Rectal smooth muscle tissue (tissue), 1 donor: ENCODE data around the gene ADI1.
"Not testable (repeated sequence)": the region's sequence is repeated elsewhere in the genome, so short reads cannot be mapped to it uniquely, and the experiment has no call there.

Source experiments
- H3K27ac ChIP-seq: one replicate; pipeline ENCODE4 v1.7.0; 2013; ENCODE audit warnings: low read depth, low read length, inconsistent platforms
- H3K27me3 ChIP-seq: one replicate; pipeline ENCODE4 v1.7.0; 2013; ENCODE audit warnings: low read length; ENCODE audit not compliant: control insufficient read depth, insufficient read depth
- H3K36me3 ChIP-seq: one replicate; pipeline ENCODE4 v1.7.0; 2013; ENCODE audit warnings: low read length; ENCODE audit not compliant: control insufficient read depth, insufficient read depth
- H3K4me1 ChIP-seq: one replicate; pipeline ENCODE4 v1.7.0; 2013; ENCODE audit warnings: low read length; ENCODE audit not compliant: control insufficient read depth, insufficient read depth
- H3K4me3 ChIP-seq: one replicate; pipeline ENCODE4 v1.7.0; 2013; ENCODE audit warnings: low read length
- H3K9ac ChIP-seq: one replicate; pipeline ENCODE4 v1.7.0; 2013; ENCODE audit warnings: low read length

The ADI1 gene

DNA sequence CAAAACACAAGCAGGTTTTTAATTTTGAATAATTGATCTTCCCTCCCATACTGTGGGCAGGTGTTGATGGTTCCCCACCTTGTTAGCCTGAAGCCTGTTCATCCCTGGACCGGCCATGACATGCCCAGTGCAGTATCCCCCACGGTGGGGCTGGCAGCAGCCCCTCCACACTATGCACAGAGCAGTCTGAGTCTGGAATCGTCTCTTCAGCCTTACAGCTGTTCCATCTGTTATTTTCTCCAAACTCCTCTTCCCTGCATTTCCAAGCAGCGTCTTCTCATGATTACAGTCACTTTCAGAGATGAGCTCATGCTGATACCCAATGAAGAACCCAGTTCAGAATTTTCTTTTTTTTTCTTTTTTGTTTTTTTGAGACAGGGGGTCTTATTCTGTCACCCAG, 68.2 kb downstream of the ADI1 start:
- Histone ChIP-seq H3K4me3 (no peak overlapping the region), H3K27ac (no peak overlapping the region), H3K9ac (no peak overlapping the region), H3K27me3 (no peaks in the 10 kb centered on the region), H3K4me1 (no peaks in the 10 kb centered on the region), H3K36me3 (peaks cover 24% of the 10 kb centered on the region)

DNA sequence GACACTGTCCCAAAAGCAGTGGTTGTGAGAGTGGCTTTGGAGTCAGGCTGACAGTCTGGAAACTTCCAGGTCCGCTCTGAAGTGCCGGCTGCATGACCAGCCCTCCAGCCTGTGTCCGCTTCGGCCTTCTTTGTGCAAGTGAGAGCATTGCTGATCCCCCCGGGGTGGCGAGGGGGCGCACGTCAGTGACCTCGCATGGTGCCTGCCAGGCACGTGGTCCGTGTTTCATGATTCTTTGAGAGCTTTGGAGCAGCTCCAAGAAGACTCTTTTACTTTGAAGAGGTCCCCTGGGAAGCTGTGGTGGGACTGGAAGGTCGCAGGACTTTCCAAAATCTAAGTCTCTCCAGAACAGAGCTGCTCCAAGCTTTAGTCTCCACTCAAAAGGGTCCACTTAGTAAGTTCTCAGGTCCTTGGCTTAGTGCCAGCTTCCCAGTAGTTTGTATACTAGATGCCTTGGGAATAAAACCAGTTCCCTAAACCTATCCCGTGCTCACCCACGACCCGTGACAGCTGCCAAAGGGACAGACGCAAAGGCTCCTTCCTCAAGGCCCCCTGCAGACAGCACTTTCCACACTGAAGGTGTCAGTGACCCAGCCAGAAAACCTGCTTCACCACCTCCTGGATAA, 68.8 kb downstream of the ADI1 start:
- Histone ChIP-seq H3K9ac (no peak overlapping the region), H3K36me3 (peaks cover 22% of the 10 kb centered on the region), H3K27ac (no peak overlapping the region)

DNA sequence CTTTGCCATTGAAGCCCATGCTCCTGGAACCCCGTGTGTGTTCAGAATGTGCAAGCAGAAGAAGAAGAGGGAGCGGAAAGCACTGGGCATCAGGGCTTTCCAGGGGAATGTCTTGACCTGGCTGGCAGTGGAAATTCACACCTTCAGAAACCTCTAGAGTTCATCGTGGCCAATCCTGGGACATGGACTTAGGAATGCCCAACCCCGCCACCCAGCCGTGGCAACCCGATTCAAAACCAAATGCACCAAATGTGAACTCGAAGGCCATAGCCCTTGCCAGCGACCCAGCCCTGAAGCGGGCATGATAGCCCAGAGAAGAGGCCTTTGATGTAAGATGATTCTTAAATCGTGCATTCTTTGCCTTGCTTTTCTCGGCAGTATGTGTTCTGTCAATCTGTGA, 69.4 kb downstream of the ADI1 start:
- H3K36me3 ChIP-seq: peaks cover 22% of the 10 kb centered on the region
- H3K4me3 ChIP-seq: no peak overlapping the region
- H3K4me1 ChIP-seq: no peaks in the 10 kb centered on the region
- H3K27ac ChIP-seq: no peak overlapping the region
- no peak overlapping the region for H3K9ac ChIP-seq
- no peaks in the 10 kb centered on the region for H3K27me3 ChIP-seq

More for the DNA sequence above, 68.8 kb downstream of the ADI1 start:
- Histone ChIP-seq H3K27me3 (no peaks in the 10 kb centered on the region), H3K4me3 (no peak overlapping the region), H3K4me1 (no peaks in the 10 kb centered on the region)

DNA sequence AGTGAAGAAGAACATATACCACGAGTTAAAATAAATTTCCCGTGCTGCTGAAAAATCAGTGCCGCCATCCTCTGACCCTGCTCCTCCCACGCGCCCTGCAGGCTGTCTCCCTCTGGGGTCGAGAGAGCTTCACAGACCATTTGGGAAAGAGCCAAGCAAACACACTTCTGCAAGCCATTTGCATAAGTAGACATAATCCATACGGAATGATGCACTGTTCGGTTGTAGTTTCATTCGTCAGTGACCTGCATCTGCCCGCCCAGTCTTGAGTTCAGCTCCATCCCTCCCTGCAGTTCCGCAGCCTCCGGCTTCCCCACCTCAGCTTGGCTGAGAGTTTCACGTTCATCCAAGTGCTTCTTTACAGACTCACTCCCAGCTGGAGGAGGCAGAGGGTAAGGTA, 70.2 kb downstream of the ADI1 start:
- no peak overlapping the region for H3K4me3 ChIP-seq
- no peaks in the 10 kb centered on the region for H3K4me1 ChIP-seq
- no peaks in the 10 kb centered on the region for H3K27me3 ChIP-seq
- H3K27ac ChIP-seq: no peak overlapping the region
- H3K9ac ChIP-seq: no peak overlapping the region
- peaks cover 25% of the 10 kb centered on the region for H3K36me3 ChIP-seq

DNA sequence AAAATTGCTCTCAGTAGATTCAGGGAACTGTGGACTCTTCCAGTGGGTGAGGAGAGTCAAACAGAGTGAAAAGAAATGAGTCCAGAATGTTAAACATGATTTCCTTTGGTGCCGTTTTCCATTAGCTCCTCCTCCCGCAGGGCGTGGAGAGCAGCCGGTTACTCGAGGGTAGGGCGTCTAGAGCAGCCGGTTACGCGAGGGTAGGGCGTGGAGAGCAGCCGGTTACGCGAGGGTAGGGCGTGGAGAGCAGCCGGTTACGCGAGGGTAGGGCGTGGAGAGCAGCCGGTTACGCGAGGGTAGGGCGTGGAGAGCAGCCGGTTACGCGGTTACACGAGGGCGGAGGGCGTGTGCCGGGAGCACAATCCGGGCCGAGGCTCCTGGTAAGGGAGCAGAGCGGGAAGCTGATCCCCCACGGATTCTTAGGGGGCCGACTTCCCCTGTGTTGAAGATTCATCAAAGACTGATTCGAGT, 70.9 kb downstream of the ADI1 start:
- not testable (repeated sequence) for H3K4me1 ChIP-seq, H3K9ac ChIP-seq, H3K27me3 ChIP-seq, H3K27ac ChIP-seq, H3K4me3 ChIP-seq
- peaks cover 23% of the 10 kb centered on the region for H3K36me3 ChIP-seq

DNA sequence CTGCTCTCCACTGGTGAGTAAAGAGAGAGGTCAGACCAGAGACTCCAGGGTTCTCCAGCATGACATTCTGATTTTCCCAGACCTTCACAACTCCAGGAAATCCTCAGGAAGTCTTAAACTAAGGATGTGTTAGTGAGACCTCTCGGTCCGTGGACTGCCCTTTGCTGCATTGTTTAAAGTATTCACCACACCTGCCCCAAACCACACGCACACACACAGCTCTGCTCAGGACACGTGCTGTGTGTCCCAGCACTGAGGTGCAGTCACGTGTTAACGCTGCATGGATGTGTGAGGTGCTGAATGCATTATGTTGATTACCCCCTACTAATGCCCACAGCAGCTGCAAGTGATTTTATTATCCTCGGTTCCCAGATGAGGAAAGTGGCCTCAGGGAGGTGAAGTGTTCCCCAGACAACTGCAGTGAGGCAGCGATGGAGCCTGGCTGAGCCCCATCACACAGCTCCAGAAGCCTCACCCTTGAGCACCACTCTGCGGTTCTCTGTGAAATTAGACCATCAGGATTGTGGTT, 71.5 kb downstream of the ADI1 start:
- Histone ChIP-seq H3K27me3 (no peaks in the 10 kb centered on the region), H3K27ac (no peak overlapping the region), H3K4me1 (no peaks in the 10 kb centered on the region), H3K4me3 (no peak overlapping the region), H3K9ac (no peak overlapping the region), H3K36me3 (peaks cover 26% of the 10 kb centered on the region)
